ENCODE data around the gene KRT78.
A peak's percentile ranks its signal among the peaks of the same experiment; 100 is the strongest.

KRT78 gene

DNA sequence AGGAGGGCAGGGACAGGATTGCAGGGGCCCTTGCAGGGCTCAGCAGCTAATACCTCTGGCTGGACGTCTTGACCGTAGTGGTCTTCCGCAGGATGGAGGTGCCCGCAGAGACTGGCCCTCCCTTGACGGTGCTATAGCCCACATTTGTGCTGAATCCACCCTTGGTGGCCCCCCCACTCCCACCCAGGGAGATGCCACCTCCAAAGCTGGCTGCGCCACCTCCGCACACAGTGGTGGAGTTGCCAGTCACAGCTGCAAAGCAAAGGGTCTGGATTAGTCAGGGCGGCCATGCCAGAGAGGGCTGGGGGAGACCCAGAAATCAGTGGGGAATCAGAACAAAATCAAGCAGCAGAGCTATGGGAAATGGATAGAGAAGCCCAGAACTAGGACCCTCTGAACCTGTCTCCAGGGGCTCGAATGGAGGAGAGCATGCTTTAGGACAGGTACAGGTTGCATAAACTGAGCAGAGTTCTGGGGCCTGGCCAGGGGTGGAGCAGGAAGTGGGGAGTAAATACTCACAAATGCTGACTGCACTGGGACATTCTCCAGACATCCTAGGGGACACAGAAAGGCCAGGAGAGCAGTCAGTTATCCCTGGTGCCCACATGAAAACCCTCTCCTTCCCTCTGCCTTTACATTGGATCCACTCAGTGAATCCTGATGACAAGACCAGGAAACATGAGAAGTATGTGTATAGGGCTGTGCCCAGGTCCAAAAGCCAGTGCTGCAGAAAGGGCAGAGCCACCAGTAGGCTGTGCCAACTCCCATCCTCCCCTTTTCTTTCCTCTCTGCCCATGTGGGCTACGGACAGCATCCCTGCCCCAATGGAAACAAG, 26.8 kb downstream of the KRT78 start:
- H3K27ac Mint-ChIP-seq: no peak overlapping the region
- TF ChIP-seq, protein P1, sequence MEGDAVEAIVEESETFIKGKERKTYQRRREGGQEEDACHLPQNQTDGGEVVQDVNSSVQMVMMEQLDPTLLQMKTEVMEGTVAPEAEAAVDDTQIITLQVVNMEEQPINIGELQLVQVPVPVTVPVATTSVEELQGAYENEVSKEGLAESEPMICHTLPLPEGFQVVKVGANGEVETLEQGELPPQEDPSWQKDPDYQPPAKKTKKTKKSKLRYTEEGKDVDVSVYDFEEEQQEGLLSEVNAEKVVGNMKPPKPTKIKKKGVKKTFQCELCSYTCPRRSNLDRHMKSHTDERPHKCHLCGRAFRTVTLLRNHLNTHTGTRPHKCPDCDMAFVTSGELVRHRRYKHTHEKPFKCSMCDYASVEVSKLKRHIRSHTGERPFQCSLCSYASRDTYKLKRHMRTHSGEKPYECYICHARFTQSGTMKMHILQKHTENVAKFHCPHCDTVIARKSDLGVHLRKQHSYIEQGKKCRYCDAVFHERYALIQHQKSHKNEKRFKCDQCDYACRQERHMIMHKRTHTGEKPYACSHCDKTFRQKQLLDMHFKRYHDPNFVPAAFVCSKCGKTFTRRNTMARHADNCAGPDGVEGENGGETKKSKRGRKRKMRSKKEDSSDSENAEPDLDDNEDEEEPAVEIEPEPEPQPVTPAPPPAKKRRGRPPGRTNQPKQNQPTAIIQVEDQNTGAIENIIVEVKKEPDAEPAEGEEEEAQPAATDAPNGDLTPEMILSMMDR (IDR thresholded peaks at IDR 0.05; ENCODE audit: unreplicated experiment in 3 of 3): no peak
- H3K36me3 Mint-ChIP-seq (ENCODE audit: low read depth): no peaks in the 10 kb centered on the region
- peaks cover 34% of the 10 kb centered on the region for H3K4me1 Mint-ChIP-seq
- no peak overlapping the region for H3K4me3 Mint-ChIP-seq
- H3K27me3 Mint-ChIP-seq (ENCODE audit: low read depth): peaks cover 9% of the 10 kb centered on the region
- no peaks in the 10 kb centered on the region for H3K9me3 Mint-ChIP-seq

DNA sequence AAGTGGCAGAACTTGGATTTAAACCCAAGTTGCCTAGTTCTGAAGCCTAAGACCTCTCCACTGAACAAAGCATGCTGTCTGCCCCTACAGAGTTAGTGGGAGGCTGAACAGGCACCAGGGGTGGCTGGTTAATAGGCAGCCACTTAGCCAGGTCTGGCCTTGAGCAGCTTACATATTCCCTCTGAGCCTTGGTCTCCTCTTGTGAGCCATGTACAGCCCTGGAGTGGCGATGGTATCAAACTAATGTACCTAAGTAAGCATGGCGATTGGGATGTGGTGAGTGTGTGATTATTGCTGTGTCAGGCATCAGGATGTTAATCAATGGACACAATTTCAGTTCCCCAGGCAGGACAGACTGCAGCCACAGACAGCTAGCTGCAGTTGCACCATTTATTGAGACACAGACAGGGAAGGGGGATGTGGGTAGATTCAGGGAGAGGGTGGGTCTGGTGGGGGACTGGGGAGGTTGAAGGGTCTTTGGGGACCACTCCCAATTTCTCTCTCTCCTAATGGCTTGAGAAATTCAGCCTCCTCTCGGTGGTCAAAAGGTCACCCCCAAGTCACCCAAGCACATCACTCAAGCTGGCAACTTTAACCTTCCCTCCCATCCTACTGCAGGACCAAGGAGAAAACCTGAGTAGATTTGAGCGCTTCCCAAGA, 27.6 kb downstream of the KRT78 start:
- Mint-ChIP-seq H3K36me3 (ENCODE audit: low read depth) (no peaks in the 10 kb centered on the region), H3K4me1 (peaks cover 34% of the 10 kb centered on the region), H3K27me3 (ENCODE audit: low read depth) (peaks cover 9% of the 10 kb centered on the region), H3K27ac (no peak overlapping the region), H3K4me3 (no peak overlapping the region), H3K9me3 (no peaks in the 10 kb centered on the region)
- TF ChIP-seq, protein P1 (IDR thresholded peaks at IDR 0.05; ENCODE audit: unreplicated experiment in 3 of 3): no peak

DNA sequence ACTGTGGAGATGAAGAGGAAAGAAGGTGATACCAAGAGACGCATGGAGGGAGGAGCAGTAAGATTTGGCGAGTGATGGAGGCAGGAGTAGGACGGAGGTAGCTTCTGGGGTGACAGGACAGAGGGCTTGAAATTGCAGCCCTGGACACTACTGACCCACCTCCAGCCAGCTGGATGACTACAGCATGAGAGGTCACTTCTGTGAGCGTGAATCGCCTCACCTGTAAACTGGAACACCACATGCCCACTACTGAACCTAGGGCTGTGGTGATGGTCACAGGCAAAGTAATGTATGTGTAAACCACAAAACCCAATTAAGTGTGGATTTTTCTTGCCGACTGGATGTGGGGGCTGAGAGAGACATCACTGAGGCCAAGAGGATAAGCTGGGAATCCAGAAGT, 28.3 kb downstream of the KRT78 start:
- TF ChIP-seq, protein P1 (IDR thresholded peaks at IDR 0.05; ENCODE audit: unreplicated experiment in 3 of 3): no peak
- Mint-ChIP-seq H3K9me3 (no peaks in the 10 kb centered on the region), H3K36me3 (ENCODE audit: low read depth) (no peaks in the 10 kb centered on the region), H3K4me3 (no peak overlapping the region), H3K4me1 (peaks cover 34% of the 10 kb centered on the region), H3K27me3 (ENCODE audit: low read depth) (peaks cover 10% of the 10 kb centered on the region), H3K27ac (peak overlapping the region in 1 of 3 experiments; percentile 12)

DNA sequence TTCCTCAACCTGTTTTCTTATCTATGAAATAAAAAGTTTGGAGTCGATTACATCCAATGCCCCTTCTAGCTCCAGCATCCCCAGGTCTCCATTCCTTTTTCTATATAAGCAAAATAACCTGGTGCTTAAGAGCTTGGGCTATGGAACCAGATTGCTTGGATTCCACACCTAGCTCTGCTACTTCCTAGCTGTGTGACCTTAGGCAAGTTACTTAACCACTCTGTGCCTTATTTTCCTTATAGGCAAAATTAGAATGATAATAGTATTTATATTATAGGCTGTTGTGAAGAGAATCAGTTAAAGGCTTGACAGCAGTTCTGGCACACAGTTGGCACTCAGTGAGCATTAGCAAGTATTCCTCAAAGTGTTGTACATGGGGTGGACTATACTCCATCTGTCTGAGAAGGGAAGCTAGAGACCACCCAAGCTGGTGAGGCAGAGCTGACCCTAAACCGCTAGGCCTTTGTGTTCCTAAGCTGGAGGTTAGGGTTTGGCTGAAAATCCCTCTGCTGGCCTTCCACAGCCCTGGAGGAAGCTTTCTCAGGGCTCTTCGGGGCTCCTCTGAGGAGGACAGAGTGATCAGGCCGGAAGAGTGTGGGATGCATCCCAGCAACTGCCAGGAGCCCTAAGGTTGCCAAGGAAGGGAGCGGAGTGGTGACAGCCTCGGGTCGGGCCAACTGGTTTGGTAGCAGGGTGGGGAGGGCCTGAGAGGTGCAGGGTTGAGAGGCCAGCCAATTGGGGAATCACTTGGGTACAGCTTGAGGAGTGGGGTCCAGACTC, 28.9 kb downstream of the KRT78 start:
- Mint-ChIP-seq H3K9me3 (no peaks in the 10 kb centered on the region), H3K27ac (peak overlapping the region in 1 of 3 experiments; percentile 12), H3K27me3 (ENCODE audit: low read depth) (peaks cover 12% of the 10 kb centered on the region), H3K36me3 (ENCODE audit: low read depth) (no peaks in the 10 kb centered on the region), H3K4me3 (no peak overlapping the region), H3K4me1 (peaks cover 34% of the 10 kb centered on the region)
- TF ChIP-seq, protein P1 (IDR thresholded peaks at IDR 0.05; ENCODE audit: unreplicated experiment in 3 of 3): no peak

DNA sequence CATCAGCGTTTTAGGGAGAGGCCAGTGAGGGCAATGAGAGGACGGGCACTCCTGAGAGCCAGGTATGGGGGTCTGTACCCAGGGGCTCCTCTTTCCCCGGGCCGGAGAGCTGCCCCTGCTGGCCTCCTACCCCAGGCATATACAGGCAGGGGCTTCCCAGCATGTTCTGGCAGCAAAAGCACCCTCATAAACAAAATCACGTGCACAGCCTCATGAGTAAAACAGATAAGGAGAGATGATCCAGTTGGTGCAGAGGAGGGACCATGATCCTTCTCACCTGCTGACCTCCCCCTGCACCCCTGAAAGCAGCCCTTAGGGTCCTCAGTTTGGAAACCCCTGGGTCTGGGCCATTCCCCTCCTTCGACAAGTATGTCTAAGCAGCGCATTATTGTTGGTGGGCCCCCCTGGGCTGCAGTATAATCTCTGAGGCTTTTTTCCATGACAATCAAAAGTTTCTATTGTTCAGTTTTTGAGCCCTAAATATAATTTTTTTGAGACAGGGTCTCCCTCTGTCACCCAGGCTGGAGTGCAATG, 29.8 kb downstream of the KRT78 start:
- TF ChIP-seq, protein P1 (IDR thresholded peaks at IDR 0.05; ENCODE audit: unreplicated experiment in 3 of 3): no peak
- no peaks in the 10 kb centered on the region for H3K36me3 Mint-ChIP-seq (ENCODE audit: low read depth)
- peaks cover 12% of the 10 kb centered on the region for H3K27me3 Mint-ChIP-seq (ENCODE audit: low read depth)
- H3K27ac Mint-ChIP-seq: no peak overlapping the region
- no peaks in the 10 kb centered on the region for H3K9me3 Mint-ChIP-seq
- peaks cover 40% of the 10 kb centered on the region for H3K4me1 Mint-ChIP-seq
- H3K4me3 Mint-ChIP-seq: no peak overlapping the region

Measured in nephron (organoid).